ENCODE measurements around the gene NEO1. TPM values are rescaled to one million over a fixed set of nuclear protein-coding genes. Genes with fewer than 3 reads are reported as not detected.
A peak's percentile ranks its signal among the peaks of the same experiment; 100 is the strongest.

NEO1 gene
- total and polyA plus RNA-seq, 2 of the 13 experiments (the other 11 are each of a cell fraction or from before 2014, with no cell fraction given) = 8.4 to 11.0 TPM

DNA sequence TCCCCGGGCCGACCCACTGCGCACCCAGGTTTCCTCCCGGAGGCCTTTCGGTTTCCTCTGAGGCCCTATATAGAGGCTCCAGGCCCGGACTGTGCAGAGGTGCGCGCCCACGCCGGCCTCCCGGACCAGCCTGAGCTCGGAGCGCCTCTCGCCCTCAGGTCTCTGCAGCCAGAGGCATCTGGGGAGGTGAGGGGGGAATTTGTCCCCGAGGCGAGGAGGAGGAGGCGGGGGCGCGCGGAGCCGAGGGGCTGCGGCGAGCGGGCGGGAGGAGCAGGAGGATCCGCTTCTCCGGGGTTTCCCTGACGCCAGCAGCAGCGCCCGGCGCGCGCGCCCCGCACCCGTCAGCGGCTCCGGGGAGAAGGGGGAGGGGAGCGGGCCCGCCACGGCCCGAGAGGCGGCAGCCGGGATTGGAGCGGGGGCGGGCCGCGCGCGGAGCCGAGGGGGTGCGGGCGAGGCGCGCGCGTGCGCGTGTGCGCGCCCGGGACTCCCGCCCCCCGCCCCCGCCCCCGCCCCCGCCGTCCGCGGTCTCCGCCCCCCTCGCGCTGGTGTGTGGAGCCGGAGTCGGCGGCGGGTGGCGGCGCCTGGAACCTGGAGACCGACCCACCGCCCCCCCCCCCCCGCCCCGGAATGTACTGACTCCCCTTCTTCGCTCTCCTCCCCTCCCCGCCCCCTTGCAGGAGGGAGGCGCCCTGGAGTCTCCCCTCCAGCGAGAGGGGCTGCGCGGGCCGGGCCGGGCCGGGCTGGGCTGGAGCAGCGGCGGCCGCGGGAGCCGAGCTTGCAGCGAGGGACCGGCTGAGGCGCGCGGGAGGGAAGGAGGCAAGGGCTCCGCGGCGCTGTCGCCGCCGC is at the start of gene NEO1 (continued):
- TF ChIP-seq XRCC5 (optimal IDR thresholded peaks at IDR 0.05; ENCODE audit: low read length) (peak; percentile 59), FOXJ3 (CRISPR knock-in tag; IDR thresholded peaks at IDR 0.05; ENCODE audit: borderline replicate concordance) (no peak), CENPX (CRISPR knock-in tag; IDR thresholded peaks at IDR 0.05) (no peak), RARG (CRISPR knock-in tag; IDR thresholded peaks at IDR 0.05; ENCODE audit: low read depth) (no peak), ATAD3A (CRISPR knock-in tag; IDR thresholded peaks at IDR 0.05) (no peak), SATB2 (CRISPR knock-in tag; IDR thresholded peaks at IDR 0.05) (no peak), TBX3 (IDR thresholded peaks at IDR 0.05; ENCODE audit: borderline replicate concordance) (no peak), BCL6 (CRISPR knock-in tag; IDR thresholded peaks at IDR 0.05) (peak; percentile 38; the same call in 1 of the 2 replicates), POLR2A (IDR thresholded peaks at IDR 0.05; ENCODE audit: insufficient read depth in 1 of 2, low read depth in 2 of 2, low read length in 2 of 2) (peak; percentile 28 to 37; a peak in 2 of 4 replicates), ZNF530 (CRISPR knock-in tag; IDR thresholded peaks at IDR 0.05; ENCODE audit: low read depth) (no peak), PHF21A (CRISPR knock-in tag; IDR thresholded peaks at IDR 0.05) (peak; percentile 49), RAD51 (IDR thresholded peaks at IDR 0.05; ENCODE audit: borderline replicate concordance) (no peak), ZNF446 (CRISPR knock-in tag; IDR thresholded peaks at IDR 0.05) (no peak)
- TF ChIP-seq, protein P1, sequence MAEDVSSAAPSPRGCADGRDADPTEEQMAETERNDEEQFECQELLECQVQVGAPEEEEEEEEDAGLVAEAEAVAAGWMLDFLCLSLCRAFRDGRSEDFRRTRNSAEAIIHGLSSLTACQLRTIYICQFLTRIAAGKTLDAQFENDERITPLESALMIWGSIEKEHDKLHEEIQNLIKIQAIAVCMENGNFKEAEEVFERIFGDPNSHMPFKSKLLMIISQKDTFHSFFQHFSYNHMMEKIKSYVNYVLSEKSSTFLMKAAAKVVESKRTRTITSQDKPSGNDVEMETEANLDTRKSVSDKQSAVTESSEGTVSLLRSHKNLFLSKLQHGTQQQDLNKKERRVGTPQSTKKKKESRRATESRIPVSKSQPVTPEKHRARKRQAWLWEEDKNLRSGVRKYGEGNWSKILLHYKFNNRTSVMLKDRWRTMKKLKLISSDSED (CRISPR knock-in tag; IDR thresholded peaks at IDR 0.05) = no peak
- TF ChIP-seq, protein P2, sequence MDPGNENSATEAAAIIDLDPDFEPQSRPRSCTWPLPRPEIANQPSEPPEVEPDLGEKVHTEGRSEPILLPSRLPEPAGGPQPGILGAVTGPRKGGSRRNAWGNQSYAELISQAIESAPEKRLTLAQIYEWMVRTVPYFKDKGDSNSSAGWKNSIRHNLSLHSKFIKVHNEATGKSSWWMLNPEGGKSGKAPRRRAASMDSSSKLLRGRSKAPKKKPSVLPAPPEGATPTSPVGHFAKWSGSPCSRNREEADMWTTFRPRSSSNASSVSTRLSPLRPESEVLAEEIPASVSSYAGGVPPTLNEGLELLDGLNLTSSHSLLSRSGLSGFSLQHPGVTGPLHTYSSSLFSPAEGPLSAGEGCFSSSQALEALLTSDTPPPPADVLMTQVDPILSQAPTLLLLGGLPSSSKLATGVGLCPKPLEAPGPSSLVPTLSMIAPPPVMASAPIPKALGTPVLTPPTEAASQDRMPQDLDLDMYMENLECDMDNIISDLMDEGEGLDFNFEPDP (CRISPR knock-in tag; conservative IDR thresholded peaks at IDR 0.05) = no peak
- TF ChIP-seq, protein P3, sequence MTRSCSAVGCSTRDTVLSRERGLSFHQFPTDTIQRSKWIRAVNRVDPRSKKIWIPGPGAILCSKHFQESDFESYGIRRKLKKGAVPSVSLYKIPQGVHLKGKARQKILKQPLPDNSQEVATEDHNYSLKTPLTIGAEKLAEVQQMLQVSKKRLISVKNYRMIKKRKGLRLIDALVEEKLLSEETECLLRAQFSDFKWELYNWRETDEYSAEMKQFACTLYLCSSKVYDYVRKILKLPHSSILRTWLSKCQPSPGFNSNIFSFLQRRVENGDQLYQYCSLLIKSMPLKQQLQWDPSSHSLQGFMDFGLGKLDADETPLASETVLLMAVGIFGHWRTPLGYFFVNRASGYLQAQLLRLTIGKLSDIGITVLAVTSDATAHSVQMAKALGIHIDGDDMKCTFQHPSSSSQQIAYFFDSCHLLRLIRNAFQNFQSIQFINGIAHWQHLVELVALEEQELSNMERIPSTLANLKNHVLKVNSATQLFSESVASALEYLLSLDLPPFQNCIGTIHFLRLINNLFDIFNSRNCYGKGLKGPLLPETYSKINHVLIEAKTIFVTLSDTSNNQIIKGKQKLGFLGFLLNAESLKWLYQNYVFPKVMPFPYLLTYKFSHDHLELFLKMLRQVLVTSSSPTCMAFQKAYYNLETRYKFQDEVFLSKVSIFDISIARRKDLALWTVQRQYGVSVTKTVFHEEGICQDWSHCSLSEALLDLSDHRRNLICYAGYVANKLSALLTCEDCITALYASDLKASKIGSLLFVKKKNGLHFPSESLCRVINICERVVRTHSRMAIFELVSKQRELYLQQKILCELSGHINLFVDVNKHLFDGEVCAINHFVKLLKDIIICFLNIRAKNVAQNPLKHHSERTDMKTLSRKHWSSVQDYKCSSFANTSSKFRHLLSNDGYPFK (CRISPR knock-in tag; IDR thresholded peaks at IDR 0.05; ENCODE audit: borderline replicate concordance) = no peak
- TF ChIP-seq, protein P4, sequence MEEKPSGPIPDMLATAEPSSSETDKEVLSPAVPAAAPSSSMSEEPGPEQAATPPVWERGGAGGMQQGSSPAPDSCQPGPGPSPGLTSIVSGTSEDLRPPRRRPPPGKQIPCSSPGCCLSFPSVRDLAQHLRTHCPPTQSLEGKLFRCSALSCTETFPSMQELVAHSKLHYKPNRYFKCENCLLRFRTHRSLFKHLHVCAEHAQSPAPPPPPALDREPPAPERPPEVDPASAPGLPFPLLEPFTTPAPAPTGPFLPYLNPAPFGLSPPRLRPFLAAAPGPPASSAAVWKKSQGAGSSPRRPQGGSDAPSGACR (CRISPR knock-in tag; IDR thresholded peaks at IDR 0.05) = no peak
- TF ChIP-seq, protein P5, sequence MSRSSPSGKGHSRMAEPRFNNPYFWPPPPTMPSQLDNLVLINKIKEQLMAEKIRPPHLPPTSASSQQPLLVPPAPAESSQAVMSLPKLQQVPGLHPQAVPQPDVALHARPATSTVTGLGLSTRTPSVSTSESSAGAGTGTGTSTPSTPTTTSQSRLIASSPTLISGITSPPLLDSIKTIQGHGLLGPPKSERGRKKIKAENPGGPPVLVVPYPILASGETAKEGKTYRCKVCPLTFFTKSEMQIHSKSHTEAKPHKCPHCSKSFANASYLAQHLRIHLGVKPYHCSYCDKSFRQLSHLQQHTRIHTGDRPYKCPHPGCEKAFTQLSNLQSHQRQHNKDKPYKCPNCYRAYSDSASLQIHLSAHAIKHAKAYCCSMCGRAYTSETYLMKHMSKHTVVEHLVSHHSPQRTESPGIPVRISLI (CRISPR knock-in tag; IDR thresholded peaks at IDR 0.05; ENCODE audit: borderline replicate concordance) = no peak
- TF ChIP-seq, protein P6, sequence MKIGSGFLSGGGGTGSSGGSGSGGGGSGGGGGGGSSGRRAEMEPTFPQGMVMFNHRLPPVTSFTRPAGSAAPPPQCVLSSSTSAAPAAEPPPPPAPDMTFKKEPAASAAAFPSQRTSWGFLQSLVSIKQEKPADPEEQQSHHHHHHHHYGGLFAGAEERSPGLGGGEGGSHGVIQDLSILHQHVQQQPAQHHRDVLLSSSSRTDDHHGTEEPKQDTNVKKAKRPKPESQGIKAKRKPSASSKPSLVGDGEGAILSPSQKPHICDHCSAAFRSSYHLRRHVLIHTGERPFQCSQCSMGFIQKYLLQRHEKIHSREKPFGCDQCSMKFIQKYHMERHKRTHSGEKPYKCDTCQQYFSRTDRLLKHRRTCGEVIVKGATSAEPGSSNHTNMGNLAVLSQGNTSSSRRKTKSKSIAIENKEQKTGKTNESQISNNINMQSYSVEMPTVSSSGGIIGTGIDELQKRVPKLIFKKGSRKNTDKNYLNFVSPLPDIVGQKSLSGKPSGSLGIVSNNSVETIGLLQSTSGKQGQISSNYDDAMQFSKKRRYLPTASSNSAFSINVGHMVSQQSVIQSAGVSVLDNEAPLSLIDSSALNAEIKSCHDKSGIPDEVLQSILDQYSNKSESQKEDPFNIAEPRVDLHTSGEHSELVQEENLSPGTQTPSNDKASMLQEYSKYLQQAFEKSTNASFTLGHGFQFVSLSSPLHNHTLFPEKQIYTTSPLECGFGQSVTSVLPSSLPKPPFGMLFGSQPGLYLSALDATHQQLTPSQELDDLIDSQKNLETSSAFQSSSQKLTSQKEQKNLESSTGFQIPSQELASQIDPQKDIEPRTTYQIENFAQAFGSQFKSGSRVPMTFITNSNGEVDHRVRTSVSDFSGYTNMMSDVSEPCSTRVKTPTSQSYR (CRISPR knock-in tag; IDR thresholded peaks at IDR 0.05; ENCODE audit: borderline replicate concordance) = peak; percentile 81
